GM23338 (cell line): Measurements from ENCODE around the gene ENTPD6. TPM values are rescaled to one million over a fixed set of nuclear protein-coding genes. Genes with fewer than 3 reads are reported as not detected.

ENCODE experiments used
- ATAC-seq: fragments of 200-7000 bp; cut with Tn5 transposase; 3 replicates; pipeline ENCODE4 v1.9.1; 2020
- DNase-seq: peaks from one replicate; pipeline ENCODE4 v3.0.0-alpha.2; 2015; ENCODE audit warnings: low spot score
- H2AFZ ChIP-seq: fragments of 200-600 bp; sonication (generic); 2 replicates; pipeline ENCODE4 v1.8.0; 2016; ENCODE audit warnings: antibody characterized with exemption, mild to moderate bottlenecking, moderate library complexity
- H3F3A ChIP-seq: fragments of 200-600 bp; sonication (generic); replicated peaks from 2 replicates; pipeline ENCODE4 v1.8.0; 2017; ENCODE audit warnings: antibody characterized with exemption, mixed run types, low read depth
- H3K27ac ChIP-seq: fragments of 200-600 bp; sonication (generic); 2 replicates; pipeline ENCODE4 v1.6.1; 2016; ENCODE audit warnings: low read depth
- H3K27me3 ChIP-seq: fragments of 200-600 bp; sonication (generic); 2 replicates; pipeline ENCODE4 v1.8.0; 2016; ENCODE audit warnings: mild to moderate bottlenecking, mixed run types, moderate library complexity; ENCODE audit not compliant: insufficient read depth
- H3K36me3 ChIP-seq: fragments of 200-600 bp; sonication (generic); 2 replicates; pipeline ENCODE4 v1.8.0; 2016; ENCODE audit warnings: mild to moderate bottlenecking; ENCODE audit not compliant: insufficient read depth
- H3K4me1 ChIP-seq: fragments of 200-600 bp; sonication (generic); 2 replicates; pipeline ENCODE4 v1.8.0; 2016; ENCODE audit warnings: mild to moderate bottlenecking, moderate library complexity; ENCODE audit not compliant: insufficient read depth
- H3K4me2 ChIP-seq: fragments of 200-600 bp; sonication (generic); 2 replicates; pipeline ENCODE4 v1.7.1; 2017; ENCODE audit warnings: mixed run types
- H3K4me3 ChIP-seq: fragments of 200-600 bp; sonication (generic); 2 replicates; pipeline ENCODE4 v1.6.1; 2016; ENCODE audit warnings: mixed run types
- H3K79me2 ChIP-seq: fragments of 200-600 bp; sonication (generic); replicated peaks from 2 replicates; pipeline ENCODE4 v1.8.0; 2017; ENCODE audit warnings: mild to moderate bottlenecking; ENCODE audit not compliant: insufficient read depth
- H3K9me2 ChIP-seq: fragments of 200-600 bp; sonication (generic); 2 replicates; pipeline ENCODE4 v1.8.0; 2017; ENCODE audit not compliant: insufficient read depth
- H4K20me1 ChIP-seq: fragments of 200-600 bp; sonication (generic); replicated peaks from 2 replicates; pipeline ENCODE4 v1.8.0; 2017; ENCODE audit warnings: mild to moderate bottlenecking; ENCODE audit not compliant: insufficient read depth
- H3K27ac Mint-ChIP-seq: 2 replicates; pipeline ENCODE4 v1.8.0; 2020; ENCODE audit warnings: inconsistent platforms, mild to moderate bottlenecking, moderate library complexity, mixed read lengths
- H3K27me3 Mint-ChIP-seq: 3 replicates; pipeline ENCODE4 v1.8.0; 2022; ENCODE audit warnings: low read depth, mild to moderate bottlenecking, moderate library complexity, mixed read lengths, inconsistent platforms; ENCODE audit not compliant: insufficient read depth, poor library complexity
- H3K36me3 Mint-ChIP-seq: 3 replicates; pipeline ENCODE4 v1.8.0; 2021; ENCODE audit warnings: low read depth, mild to moderate bottlenecking, inconsistent platforms, moderate library complexity, mixed read lengths
- H3K4me1 Mint-ChIP-seq: 3 replicates; pipeline ENCODE4 v1.8.0; 2020; ENCODE audit warnings: mild to moderate bottlenecking, inconsistent platforms, mixed read lengths
- H3K4me3 Mint-ChIP-seq: 3 replicates; pipeline ENCODE4 v1.8.0; 2021; ENCODE audit warnings: moderate library complexity, mild to moderate bottlenecking, inconsistent platforms, mixed read lengths
- H3K9me3 Mint-ChIP-seq: 3 replicates; pipeline ENCODE4 v1.8.0; 2020; ENCODE audit warnings: moderate library complexity, mild to moderate bottlenecking, inconsistent platforms, mixed read lengths
- CREB1 ChIP-seq: fragments of 250-450 bp; sonication (Bioruptor Pico); IDR thresholded peaks from 2 replicates; pipeline ENCODE4 v1.5.0; 2020; ENCODE audit warnings: low read depth, mild to moderate bottlenecking, moderate library complexity
- EZH2 ChIP-seq: fragments of 200-600 bp; sonication (generic); IDR thresholded peaks from one replicate; pipeline ENCODE4 v1.8.0; 2017; ENCODE audit warnings: antibody characterized with exemption, mild to moderate bottlenecking, low read depth; ENCODE audit not compliant: unreplicated experiment
- EZH2phosphoT487 ChIP-seq: fragments of 200-600 bp; sonication (generic); IDR thresholded peaks from one replicate; pipeline ENCODE4 v1.8.1; 2018; ENCODE audit warnings: antibody characterized with exemption; ENCODE audit not compliant: unreplicated experiment
- JUNB ChIP-seq: IDR thresholded peaks from one replicate; pipeline ENCODE4 v1.6.1; 2016; ENCODE audit warnings: antibody characterized with exemption; ENCODE audit not compliant: unreplicated experiment
- NANOG ChIP-seq: IDR thresholded peaks from 2 replicates; pipeline ENCODE4 v1.6.1; 2016; ENCODE audit warnings: antibody characterized with exemption, borderline replicate concordance
- POLR2AphosphoS5 ChIP-seq: IDR thresholded peaks from 2 replicates; pipeline ENCODE4 v1.6.1; 2016; ENCODE audit warnings: antibody characterized with exemption, low read depth
- STAT1 ChIP-seq: IDR thresholded peaks from one replicate; pipeline ENCODE4 v1.6.1; 2016; ENCODE audit warnings: antibody characterized with exemption; ENCODE audit not compliant: unreplicated experiment
- ZNF114 ChIP-seq: fragments of 250-450 bp; sonication (Bioruptor Pico); IDR thresholded peaks from 2 replicates; pipeline ENCODE4 v1.5.0; 2020; ENCODE audit warnings: mild to moderate bottlenecking, moderate library complexity
- ZNF331 ChIP-seq: fragments of 250-450 bp; sonication (Bioruptor Pico); IDR thresholded peaks from 2 replicates; pipeline ENCODE4 v1.5.0; 2020; ENCODE audit warnings: low read depth, mild to moderate bottlenecking, moderate library complexity
- polyA plus RNA-seq: library from polyadenylated mRNA; unstranded; fragments of >200 nt; fragmentation: Nextera tagmentation; extraction: Ambion mirVana; gene quantifications from 2 replicates; pipeline ENCODE4 v1.2.1, GENCODE V29; 2016
- total RNA-seq: library from RNA; depleted of rRNA; stranded (reverse); fragments of >200 nt; shearing (Covaris generic); gene quantifications from 2 replicates; pipeline ENCODE4 v1.2.3, GENCODE V29; 2014
- TF ChIP-seq, protein P1 (sequence below), 2 experiments: fragments of 200-600 bp in 1 of 2; sonication (generic) in 1 of 2; conservative IDR thresholded peaks; 2 replicates each; pipeline versions ENCODE4 v1.5.1 to v1.6.1; 2016 to 2017; ENCODE audit warnings: antibody characterized with exemption in 2 of 2, low read depth in 2 of 2, mild to moderate bottlenecking in 2 of 2, moderate library complexity in 1 of 2
- TF ChIP-seq, protein P2 (sequence below): fragments of 250-450 bp; sonication (Bioruptor Pico); IDR thresholded peaks from 2 replicates; pipeline ENCODE4 v1.5.0; 2020; ENCODE audit warnings: mild to moderate bottlenecking, moderate library complexity
- TF ChIP-seq, protein P3 (sequence below): IDR thresholded peaks from 2 replicates; pipeline ENCODE4 v1.6.1; 2016; ENCODE audit warnings: antibody characterized with exemption

Gene ENTPD6
- total and polyA plus RNA-seq, 2 experiments from 2014 or later: 19.3 to 45.9 TPM

DNA sequence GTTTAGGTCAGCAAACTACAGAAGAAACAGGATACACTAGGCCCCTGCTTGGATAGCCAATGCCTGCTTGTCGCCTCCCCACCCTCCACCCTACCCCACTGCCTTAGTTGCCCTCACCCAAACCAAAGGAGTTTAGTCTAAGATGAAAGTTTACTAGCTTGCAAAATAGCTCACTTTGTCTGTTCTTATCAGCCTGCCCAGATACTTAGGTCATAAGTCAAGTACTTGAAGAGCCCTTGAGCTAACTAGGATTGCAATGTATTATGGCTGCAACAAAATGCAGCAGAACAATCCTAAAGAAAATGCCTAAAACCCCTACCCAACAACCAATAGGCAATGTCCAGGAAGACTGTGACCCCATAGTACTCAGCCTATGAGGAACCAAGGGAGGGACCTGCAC is 7.3 kb upstream of the ENTPD6 start (continued):
- TF ChIP-seq, protein P1, sequence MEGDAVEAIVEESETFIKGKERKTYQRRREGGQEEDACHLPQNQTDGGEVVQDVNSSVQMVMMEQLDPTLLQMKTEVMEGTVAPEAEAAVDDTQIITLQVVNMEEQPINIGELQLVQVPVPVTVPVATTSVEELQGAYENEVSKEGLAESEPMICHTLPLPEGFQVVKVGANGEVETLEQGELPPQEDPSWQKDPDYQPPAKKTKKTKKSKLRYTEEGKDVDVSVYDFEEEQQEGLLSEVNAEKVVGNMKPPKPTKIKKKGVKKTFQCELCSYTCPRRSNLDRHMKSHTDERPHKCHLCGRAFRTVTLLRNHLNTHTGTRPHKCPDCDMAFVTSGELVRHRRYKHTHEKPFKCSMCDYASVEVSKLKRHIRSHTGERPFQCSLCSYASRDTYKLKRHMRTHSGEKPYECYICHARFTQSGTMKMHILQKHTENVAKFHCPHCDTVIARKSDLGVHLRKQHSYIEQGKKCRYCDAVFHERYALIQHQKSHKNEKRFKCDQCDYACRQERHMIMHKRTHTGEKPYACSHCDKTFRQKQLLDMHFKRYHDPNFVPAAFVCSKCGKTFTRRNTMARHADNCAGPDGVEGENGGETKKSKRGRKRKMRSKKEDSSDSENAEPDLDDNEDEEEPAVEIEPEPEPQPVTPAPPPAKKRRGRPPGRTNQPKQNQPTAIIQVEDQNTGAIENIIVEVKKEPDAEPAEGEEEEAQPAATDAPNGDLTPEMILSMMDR (conservative IDR thresholded peaks at IDR 0.05; ENCODE audit: low read depth in 2 of 2): no peak

DNA sequence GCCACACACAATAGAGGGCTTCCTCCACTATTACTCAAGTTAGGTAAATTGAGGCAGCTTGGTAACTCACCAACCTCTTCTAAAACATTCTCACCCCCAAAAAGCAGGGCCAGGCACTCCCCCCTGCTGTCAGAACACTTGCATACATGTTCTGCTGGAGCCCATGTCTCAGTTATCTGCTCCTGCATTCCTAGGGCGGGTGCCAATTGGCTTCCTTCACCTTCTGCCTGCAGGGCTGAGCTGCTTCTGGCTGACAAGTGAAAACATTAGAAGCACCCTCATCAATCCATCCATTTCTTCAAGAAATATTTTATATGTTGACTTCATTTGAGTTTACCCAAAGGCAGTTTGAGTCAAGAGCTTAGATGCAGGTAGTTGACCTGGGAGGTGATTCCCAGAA is 4.5 kb upstream of the ENTPD6 start:
- Histone ChIP-seq H3K79me2 (no peaks in the 10 kb centered on the region), H3K9me2 (no peaks in the 10 kb centered on the region), H3K36me3 (no peaks in the 10 kb centered on the region), H3K4me2 (no peak overlapping the region), H3K4me3 (no peak overlapping the region), H4K20me1 (no peaks in the 10 kb centered on the region), H3F3A (no peaks in the 10 kb centered on the region), H3K4me1 (no peaks in the 10 kb centered on the region), H3K27ac (no peak overlapping the region), H2AFZ (no peak overlapping the region), H3K27me3 (no peaks in the 10 kb centered on the region)
- Mint-ChIP-seq H3K9me3 (peaks cover 19% of the 10 kb centered on the region), H3K4me1 (no peaks in the 10 kb centered on the region; the same call in 2 of the 3 replicates), H3K4me3 (no peak overlapping the region), H3K27ac (no peak overlapping the region), H3K36me3 (peaks cover 3% of the 10 kb centered on the region; the same call in 2 of the 3 replicates), H3K27me3 (peaks cover 4% of the 10 kb centered on the region)
- no peak for ATAC-seq
- TF ChIP-seq NANOG (no peak), EZH2 (no peak), POLR2AphosphoS5 (no peak), JUNB (no peak), STAT1 (no peak), ZNF114 (CRISPR knock-in tag) (no peak), ZNF331 (CRISPR knock-in tag) (no peak), EZH2phosphoT487 (no peak), CREB1 (CRISPR knock-in tag) (no peak)
- TF ChIP-seq, protein P2, sequence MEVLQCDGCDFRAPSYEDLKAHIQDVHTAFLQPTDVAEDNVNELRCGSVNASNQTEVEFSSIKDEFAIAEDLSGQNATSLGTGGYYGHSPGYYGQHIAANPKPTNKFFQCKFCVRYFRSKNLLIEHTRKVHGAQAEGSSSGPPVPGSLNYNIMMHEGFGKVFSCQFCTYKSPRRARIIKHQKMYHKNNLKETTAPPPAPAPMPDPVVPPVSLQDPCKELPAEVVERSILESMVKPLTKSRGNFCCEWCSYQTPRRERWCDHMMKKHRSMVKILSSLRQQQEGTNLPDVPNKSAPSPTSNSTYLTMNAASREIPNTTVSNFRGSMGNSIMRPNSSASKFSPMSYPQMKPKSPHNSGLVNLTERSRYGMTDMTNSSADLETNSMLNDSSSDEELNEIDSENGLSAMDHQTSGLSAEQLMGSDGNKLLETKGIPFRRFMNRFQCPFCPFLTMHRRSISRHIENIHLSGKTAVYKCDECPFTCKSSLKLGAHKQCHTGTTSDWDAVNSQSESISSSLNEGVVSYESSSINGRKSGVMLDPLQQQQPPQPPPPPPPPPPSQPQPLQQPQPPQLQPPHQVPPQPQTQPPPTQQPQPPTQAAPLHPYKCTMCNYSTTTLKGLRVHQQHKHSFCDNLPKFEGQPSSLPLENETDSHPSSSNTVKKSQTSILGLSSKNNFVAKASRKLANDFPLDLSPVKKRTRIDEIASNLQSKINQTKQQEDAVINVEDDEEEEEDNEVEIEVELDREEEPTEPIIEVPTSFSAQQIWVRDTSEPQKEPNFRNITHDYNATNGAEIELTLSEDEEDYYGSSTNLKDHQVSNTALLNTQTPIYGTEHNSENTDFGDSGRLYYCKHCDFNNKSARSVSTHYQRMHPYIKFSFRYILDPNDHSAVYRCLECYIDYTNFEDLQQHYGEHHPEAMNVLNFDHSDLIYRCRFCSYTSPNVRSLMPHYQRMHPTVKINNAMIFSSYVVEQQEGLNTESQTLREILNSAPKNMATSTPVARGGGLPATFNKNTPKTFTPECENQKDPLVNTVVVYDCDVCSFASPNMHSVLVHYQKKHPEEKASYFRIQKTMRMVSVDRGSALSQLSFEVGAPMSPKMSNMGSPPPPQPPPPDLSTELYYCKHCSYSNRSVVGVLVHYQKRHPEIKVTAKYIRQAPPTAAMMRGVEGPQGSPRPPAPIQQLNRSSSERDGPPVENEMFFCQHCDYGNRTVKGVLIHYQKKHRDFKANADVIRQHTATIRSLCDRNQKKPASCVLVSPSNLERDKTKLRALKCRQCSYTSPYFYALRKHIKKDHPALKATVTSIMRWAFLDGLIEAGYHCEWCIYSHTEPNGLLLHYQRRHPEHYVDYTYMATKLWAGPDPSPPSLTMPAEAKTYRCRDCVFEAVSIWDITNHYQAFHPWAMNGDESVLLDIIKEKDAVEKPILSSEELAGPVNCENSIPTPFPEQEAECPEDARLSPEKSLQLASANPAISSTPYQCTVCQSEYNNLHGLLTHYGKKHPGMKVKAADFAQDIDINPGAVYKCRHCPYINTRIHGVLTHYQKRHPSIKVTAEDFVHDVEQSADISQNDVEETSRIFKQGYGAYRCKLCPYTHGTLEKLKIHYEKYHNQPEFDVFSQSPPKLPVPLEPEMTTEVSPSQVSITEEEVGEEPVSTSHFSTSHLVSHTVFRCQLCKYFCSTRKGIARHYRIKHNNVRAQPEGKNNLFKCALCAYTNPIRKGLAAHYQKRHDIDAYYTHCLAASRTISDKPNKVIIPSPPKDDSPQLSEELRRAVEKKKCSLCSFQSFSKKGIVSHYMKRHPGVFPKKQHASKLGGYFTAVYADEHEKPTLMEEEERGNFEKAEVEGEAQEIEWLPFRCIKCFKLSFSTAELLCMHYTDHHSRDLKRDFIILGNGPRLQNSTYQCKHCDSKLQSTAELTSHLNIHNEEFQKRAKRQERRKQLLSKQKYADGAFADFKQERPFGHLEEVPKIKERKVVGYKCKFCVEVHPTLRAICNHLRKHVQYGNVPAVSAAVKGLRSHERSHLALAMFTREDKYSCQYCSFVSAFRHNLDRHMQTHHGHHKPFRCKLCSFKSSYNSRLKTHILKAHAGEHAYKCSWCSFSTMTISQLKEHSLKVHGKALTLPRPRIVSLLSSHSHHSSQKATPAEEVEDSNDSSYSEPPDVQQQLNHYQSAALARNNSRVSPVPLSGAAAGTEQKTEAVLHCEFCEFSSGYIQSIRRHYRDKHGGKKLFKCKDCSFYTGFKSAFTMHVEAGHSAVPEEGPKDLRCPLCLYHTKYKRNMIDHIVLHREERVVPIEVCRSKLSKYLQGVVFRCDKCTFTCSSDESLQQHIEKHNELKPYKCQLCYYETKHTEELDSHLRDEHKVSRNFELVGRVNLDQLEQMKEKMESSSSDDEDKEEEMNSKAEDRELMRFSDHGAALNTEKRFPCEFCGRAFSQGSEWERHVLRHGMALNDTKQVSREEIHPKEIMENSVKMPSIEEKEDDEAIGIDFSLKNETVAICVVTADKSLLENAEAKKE: no peak
- TF ChIP-seq, protein P3, sequence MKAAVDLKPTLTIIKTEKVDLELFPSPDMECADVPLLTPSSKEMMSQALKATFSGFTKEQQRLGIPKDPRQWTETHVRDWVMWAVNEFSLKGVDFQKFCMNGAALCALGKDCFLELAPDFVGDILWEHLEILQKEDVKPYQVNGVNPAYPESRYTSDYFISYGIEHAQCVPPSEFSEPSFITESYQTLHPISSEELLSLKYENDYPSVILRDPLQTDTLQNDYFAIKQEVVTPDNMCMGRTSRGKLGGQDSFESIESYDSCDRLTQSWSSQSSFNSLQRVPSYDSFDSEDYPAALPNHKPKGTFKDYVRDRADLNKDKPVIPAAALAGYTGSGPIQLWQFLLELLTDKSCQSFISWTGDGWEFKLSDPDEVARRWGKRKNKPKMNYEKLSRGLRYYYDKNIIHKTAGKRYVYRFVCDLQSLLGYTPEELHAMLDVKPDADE: no peak
- TF ChIP-seq, protein P1 (conservative IDR thresholded peaks at IDR 0.05; ENCODE audit: low read depth in 2 of 2): no peak
- DNase-seq: no peak
